Tibial nerve (tissue), 4 donors: Measurements from ENCODE around the gene MBD5. TPM values are rescaled to one million over a fixed set of nuclear protein-coding genes. Genes with fewer than 3 reads are reported as not detected.

Experiments used
- DNase-seq, 2 donors: peaks; one replicate each; pipeline ENCODE4 v3.0.0-alpha.2; 2019; ENCODE audit warnings: low spot score in 2 of 2
- H3K27ac ChIP-seq, 4 donors: fragments of 200-600 bp; sonication (generic) in 3 of 4; one replicate each; pipeline ENCODE4 v1.5.1; 2017 to 2019; ENCODE audit warnings: mild to moderate bottlenecking in 1 of 4
- H3K27me3 ChIP-seq, 2 donors: fragments of 200-600 bp; sonication (generic) in 1 of 2; one replicate each; pipeline versions ENCODE4 v1.5.1 to v1.6.0; 2017 to 2019
- H3K36me3 ChIP-seq, 3 donors: fragments of 200-600 bp; sonication (generic); one replicate each; pipeline ENCODE4 v1.5.1; 2018 to 2019
- H3K4me1 ChIP-seq, 4 donors: fragments of 200-600 bp; sonication (generic) in 3 of 4; one replicate each; pipeline ENCODE4 v1.5.1; 2017 to 2019
- H3K4me3 ChIP-seq, 4 donors: fragments of 200-600 bp; sonication (generic) in 3 of 4; one replicate each; pipeline ENCODE4 v1.5.1; 2017 to 2019; ENCODE audit warnings: mild to moderate bottlenecking in 1 of 4, moderate library complexity in 1 of 4
- H3K9me3 ChIP-seq, 4 donors: fragments of 200-600 bp; sonication (generic) in 3 of 4; one replicate each; pipeline ENCODE4 v1.5.1; 2017 to 2019
- EP300 ChIP-seq, 2 donors: sonication (generic); formaldehyde crosslinking; IDR thresholded peaks; one replicate each; pipeline ENCODE4 v1.6.1; 2017; ENCODE audit warnings: antibody characterized with exemption in 2 of 2, mild to moderate bottlenecking in 1 of 2
- POLR2A ChIP-seq, 2 donors: fragments of 450-650 bp; IDR thresholded peaks; one replicate each; pipeline ENCODE4 v1.6.1; 2017; ENCODE audit warnings: antibody characterized with exemption in 2 of 2, mild to moderate bottlenecking in 2 of 2, moderate library complexity in 2 of 2
- WGBS, 2 donors: methylation state at CpG; one replicate each; pipeline ENCODE4 v1.1.5; 2018; 5-methylcytosine and 5-hydroxymethylcytosine counted together
- total RNA-seq, 4 donors: library from RNA; depleted of rRNA; stranded (reverse); fragments of >200 nt; gene quantifications; one replicate each; pipeline ENCODE4 v1.1.0, GENCODE V29; 2016
- TF ChIP-seq, protein P1 (sequence below), 5 experiments: fragments of 200-600 bp in 3 of 5; fragments of 450-650 bp in 2 of 5; sonication (generic) in 3 of 5; IDR thresholded peaks; one replicate each; pipeline ENCODE4 v1.5.1; 2016 to 2019; ENCODE audit warnings: antibody characterized with exemption in 5 of 5, mild to moderate bottlenecking in 3 of 5, moderate library complexity in 2 of 5

MBD5 gene
- total RNA-seq, 4 donors from 2014 or later: 28.5 to 46.5 (median 40.9) TPM

DNA sequence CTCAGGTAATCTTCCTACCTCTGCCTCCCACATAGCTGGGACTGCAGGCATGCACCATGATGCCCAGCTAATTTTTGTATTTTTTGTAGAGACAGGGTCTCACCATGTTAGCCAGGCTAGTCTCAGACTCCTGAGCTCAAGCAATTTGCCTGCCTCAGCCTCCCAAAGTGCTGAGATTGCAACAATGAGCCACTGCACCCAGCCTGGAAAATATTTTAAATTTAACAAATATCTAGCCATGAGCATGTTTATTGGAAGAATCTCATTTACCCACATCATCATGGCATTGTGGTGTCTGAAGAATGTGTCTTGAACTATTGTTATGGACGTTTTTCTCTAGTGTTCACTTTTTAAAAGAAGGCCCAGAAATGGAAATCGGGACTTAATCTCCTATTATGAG lies 231.8 kb downstream of the MBD5 start:
- H3K27ac ChIP-seq: no peak overlapping the region
- H3K9me3 ChIP-seq: peaks cover 0 to 8% (median 0%) of the 10 kb centered on the region in 4 donors
- H3K27me3 ChIP-seq: no peaks in the 10 kb centered on the region
- no peaks in the 10 kb centered on the region for H3K4me1 ChIP-seq
- TF ChIP-seq POLR2A (IDR thresholded peaks at IDR 0.05) (no peak), EP300 (IDR thresholded peaks at IDR 0.05) (no peak)
- TF ChIP-seq, protein P1, sequence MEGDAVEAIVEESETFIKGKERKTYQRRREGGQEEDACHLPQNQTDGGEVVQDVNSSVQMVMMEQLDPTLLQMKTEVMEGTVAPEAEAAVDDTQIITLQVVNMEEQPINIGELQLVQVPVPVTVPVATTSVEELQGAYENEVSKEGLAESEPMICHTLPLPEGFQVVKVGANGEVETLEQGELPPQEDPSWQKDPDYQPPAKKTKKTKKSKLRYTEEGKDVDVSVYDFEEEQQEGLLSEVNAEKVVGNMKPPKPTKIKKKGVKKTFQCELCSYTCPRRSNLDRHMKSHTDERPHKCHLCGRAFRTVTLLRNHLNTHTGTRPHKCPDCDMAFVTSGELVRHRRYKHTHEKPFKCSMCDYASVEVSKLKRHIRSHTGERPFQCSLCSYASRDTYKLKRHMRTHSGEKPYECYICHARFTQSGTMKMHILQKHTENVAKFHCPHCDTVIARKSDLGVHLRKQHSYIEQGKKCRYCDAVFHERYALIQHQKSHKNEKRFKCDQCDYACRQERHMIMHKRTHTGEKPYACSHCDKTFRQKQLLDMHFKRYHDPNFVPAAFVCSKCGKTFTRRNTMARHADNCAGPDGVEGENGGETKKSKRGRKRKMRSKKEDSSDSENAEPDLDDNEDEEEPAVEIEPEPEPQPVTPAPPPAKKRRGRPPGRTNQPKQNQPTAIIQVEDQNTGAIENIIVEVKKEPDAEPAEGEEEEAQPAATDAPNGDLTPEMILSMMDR (IDR thresholded peaks at IDR 0.05): no peak
- no peak for DNase-seq
- WGBS, 2 donors: 76% methylated on average over 2 of the region's 2 CpGs
- no peak overlapping the region for H3K4me3 ChIP-seq
- H3K36me3 ChIP-seq: peaks cover 0 to 44% (median 0%) of the 10 kb centered on the region in 3 donors

DNA sequence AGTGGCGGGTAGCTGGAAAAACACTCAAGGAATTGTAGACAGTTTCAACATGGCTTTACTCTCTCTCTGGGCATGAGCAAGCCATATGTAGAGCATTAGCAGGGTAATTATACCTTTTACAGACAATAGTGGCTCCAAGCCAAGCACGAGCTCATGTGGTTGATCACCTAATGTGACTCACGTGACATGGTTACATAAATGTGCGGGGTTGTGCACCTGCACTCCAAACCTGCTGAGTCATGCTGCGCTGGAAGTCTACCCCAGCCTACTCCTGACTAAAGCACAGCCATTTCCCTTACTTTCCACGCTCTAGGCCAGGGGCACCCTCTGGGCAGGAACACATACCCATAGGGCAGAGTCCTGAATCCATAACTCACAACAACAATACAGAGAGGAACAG lies 232.8 kb downstream of the MBD5 start:
- no peak for DNase-seq
- H3K4me3 ChIP-seq: no peak overlapping the region
- no peak for TF ChIP-seq POLR2A (IDR thresholded peaks at IDR 0.05)
- TF ChIP-seq, protein P1 (IDR thresholded peaks at IDR 0.05): no peak
- TF ChIP-seq EP300 (IDR thresholded peaks at IDR 0.05): no peak
- peaks cover 0 to 54% (median 0%) of the 10 kb centered on the region in 3 donors for H3K36me3 ChIP-seq
- no peaks in the 10 kb centered on the region for H3K4me1 ChIP-seq
- H3K27me3 ChIP-seq: no peaks in the 10 kb centered on the region
- peaks cover 0 to 8% (median 0%) of the 10 kb centered on the region in 4 donors for H3K9me3 ChIP-seq
- no peak overlapping the region for H3K27ac ChIP-seq
- whole genome bisulfite sequencing, 2 donors: 94 to 98% methylated on average over 6 of the region's 6 CpGs

DNA sequence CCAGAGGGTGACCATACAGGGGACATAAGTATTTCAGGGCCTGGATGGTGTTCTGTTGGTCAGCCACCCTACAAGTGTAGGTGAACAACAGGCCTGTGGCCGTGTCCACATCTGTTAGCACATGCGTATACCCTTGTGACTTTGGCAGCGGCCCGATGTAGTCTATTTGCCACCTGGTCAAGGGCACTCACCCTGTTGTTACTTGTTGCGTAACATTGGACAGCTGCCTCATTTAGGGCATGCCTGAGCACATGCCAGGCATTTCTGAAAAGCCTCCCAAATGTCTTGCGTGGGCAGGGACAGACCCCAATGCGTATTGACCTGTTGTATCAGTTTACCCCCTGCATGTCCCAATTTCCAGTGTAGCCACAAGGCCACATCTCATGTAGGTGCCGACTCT lies 235.0 kb downstream of the MBD5 start:
- H3K9me3 ChIP-seq: peaks cover 0 to 16% (median 0%) of the 10 kb centered on the region in 4 donors
- H3K4me1 ChIP-seq: no peaks in the 10 kb centered on the region
- no peak overlapping the region for H3K4me3 ChIP-seq
- TF ChIP-seq EP300 (IDR thresholded peaks at IDR 0.05) (no peak), POLR2A (IDR thresholded peaks at IDR 0.05) (no peak)
- TF ChIP-seq, protein P1 (IDR thresholded peaks at IDR 0.05): no peak
- DNase-seq: no peak
- WGBS, 2 donors: 94 to 97% methylated on average over 8 of the region's 8 CpGs
- no peak overlapping the region for H3K27ac ChIP-seq
- no peaks in the 10 kb centered on the region for H3K27me3 ChIP-seq
- peaks cover 0 to 64% (median 0%) of the 10 kb centered on the region in 3 donors for H3K36me3 ChIP-seq

DNA sequence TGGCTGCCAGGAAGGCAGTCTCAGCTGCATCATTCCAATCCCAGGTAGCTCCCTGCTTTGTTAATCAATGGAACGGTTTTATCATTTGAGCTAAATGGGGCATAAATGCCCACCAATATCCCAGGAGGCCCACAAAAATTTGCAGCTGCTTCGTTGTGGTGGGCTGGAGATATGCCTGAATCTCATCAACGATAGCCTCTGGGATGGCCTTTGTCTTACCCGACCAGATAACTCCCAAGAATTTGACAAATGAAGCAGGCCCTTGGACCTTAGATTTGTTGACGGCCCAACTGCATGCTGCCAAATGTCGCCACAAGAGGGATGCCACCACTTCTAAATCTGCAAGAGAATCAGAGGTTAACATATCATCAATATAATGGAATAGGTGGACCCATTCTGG lies 236.4 kb downstream of the MBD5 start:
- DNase-seq: no peak
- H3K9me3 ChIP-seq: peaks cover 0 to 16% (median 0%) of the 10 kb centered on the region in 4 donors
- 84 to 91% methylated on average over 6 of the region's 6 CpGs for WGBS, 2 donors
- no peak overlapping the region for H3K4me3 ChIP-seq
- TF ChIP-seq POLR2A (IDR thresholded peaks at IDR 0.05): no peak
- no peak for TF ChIP-seq EP300 (IDR thresholded peaks at IDR 0.05)
- TF ChIP-seq, protein P1 (IDR thresholded peaks at IDR 0.05): no peak
- H3K27me3 ChIP-seq: no peaks in the 10 kb centered on the region
- H3K4me1 ChIP-seq: no peaks in the 10 kb centered on the region
- H3K27ac ChIP-seq: no peak overlapping the region
- H3K36me3 ChIP-seq: peaks cover 0 to 61% (median 0%) of the 10 kb centered on the region in 3 donors

DNA sequence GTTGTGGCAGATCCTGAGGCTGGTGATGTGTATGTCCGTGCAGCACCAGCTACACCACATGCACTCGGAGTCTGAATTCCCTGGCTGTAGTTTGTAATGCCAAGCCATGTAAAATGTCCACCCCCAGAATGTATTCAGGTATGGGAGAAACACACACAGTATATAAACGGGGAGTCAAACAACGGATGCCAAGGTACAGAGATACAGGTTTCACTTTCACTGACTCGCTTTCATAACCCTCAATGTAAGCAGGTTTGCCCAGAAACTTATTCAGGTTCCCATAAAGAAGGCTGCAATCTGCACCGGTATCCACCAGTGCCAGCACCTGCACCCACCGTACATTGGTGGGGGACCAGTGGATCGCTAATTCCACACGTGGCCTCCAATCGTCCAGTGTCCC lies 237.2 kb downstream of the MBD5 start:
- 77 to 79% methylated on average over 10 of the region's 10 CpGs for WGBS, 2 donors
- no peak for TF ChIP-seq EP300 (IDR thresholded peaks at IDR 0.05)
- TF ChIP-seq, protein P1 (IDR thresholded peaks at IDR 0.05): no peak

More for the DNA sequence above, 237.2 kb downstream of the MBD5 start:
- H3K4me1 ChIP-seq: no peaks in the 10 kb centered on the region
- no peak for DNase-seq
- no peak overlapping the region for H3K27ac ChIP-seq
- no peak overlapping the region for H3K4me3 ChIP-seq
- peaks cover 0 to 58% (median 0%) of the 10 kb centered on the region in 3 donors for H3K36me3 ChIP-seq
- peaks cover 0 to 16% (median 0%) of the 10 kb centered on the region in 4 donors for H3K9me3 ChIP-seq
- H3K27me3 ChIP-seq: no peaks in the 10 kb centered on the region
